Spleen (tissue), 11 donors: Measurements from ENCODE around the gene IFFO2. TPM values are rescaled to one million over a fixed set of nuclear protein-coding genes. Genes with fewer than 3 reads are reported as not detected.

Source experiments
- DNase-seq: peaks from one replicate; pipeline ENCODE4 v3.0.0-alpha.2; 2020
- H3K27ac ChIP-seq, 8 donors: fragments of 200-600 bp; sonication (generic) in 7 of 8; 1 replicate in 4 of 8; 2 replicates in 4 of 8; pipeline versions ENCODE4 v1.5.0 to v1.8.0; 2016 to 2021; ENCODE audit warnings: inconsistent platforms in 4 of 8, mild to moderate bottlenecking in 4 of 8, moderate library complexity in 1 of 8
- H3K27me3 ChIP-seq, 7 donors: fragments of 200-600 bp; sonication (generic) in 6 of 7; replicated peaks in 1 of 7; 1 replicate in 4 of 7; 2 replicates in 3 of 7; pipeline versions ENCODE4 v1.5.0 to v1.8.0; 2016 to 2021; ENCODE audit warnings: inconsistent platforms in 3 of 7, mild to moderate bottlenecking in 1 of 7
- H3K36me3 ChIP-seq, 6 donors: fragments of 200-600 bp; sonication (generic) in 5 of 6; 1 replicate in 4 of 6; 2 replicates in 2 of 6; pipeline versions ENCODE4 v1.5.0 to v1.8.0; 2016 to 2021; ENCODE audit warnings: inconsistent platforms in 2 of 6
- H3K4me1 ChIP-seq, 6 donors: fragments of 200-600 bp; sonication (generic) in 5 of 6; 1 replicate in 3 of 6; 2 replicates in 3 of 6; pipeline versions ENCODE4 v1.5.0 to v1.8.0; 2016 to 2021; ENCODE audit warnings: inconsistent platforms in 3 of 6
- H3K4me3 ChIP-seq, 8 donors: fragments of 200-600 bp; sonication (generic) in 7 of 8; 1 replicate in 4 of 8; 2 replicates in 4 of 8; pipeline versions ENCODE4 v1.5.0 to v1.8.0; 2016 to 2021; ENCODE audit warnings: inconsistent platforms in 4 of 8, mild to moderate bottlenecking in 4 of 8, moderate library complexity in 2 of 8
- H3K9me3 ChIP-seq, 8 donors: fragments of 200-600 bp; sonication (generic) in 7 of 8; 1 replicate in 4 of 8; 2 replicates in 4 of 8; pipeline versions ENCODE4 v1.5.0 to v1.8.0; 2016 to 2021; ENCODE audit warnings: inconsistent platforms in 4 of 8
- POLR2A ChIP-seq, 3 donors: fragments of 450-650 bp; IDR thresholded peaks; one replicate each; pipeline ENCODE4 v1.5.1; 2017; ENCODE audit warnings: antibody characterized with exemption in 3 of 3, mild to moderate bottlenecking in 1 of 3
- POLR2AphosphoS5 ChIP-seq, 3 donors: sonication (generic); formaldehyde crosslinking; IDR thresholded peaks; one replicate each; pipeline ENCODE4 v1.5.1; 2017; ENCODE audit warnings: antibody characterized with exemption in 3 of 3
- WGBS, 5 donors: extraction: QIAGEN DNeasy Blood & Tissue Kit in 3 of 5; methylation state at CpG; one replicate each; pipeline versions ENCODE4 v1.1.5 to v1.1.7; 2013 to 2018; 5-methylcytosine and 5-hydroxymethylcytosine counted together
- intact Hi-C: fragments of 100-400 bp; cut with DNase I; formaldehyde crosslinking; loops from one replicate; pipeline ENCODE4 v1.15.0; 2023; ENCODE audit warnings: low total_unique reads
- polyA plus RNA-seq, 3 donors: library from polyadenylated mRNA; stranded (reverse); fragments of 200-250 nt; gene quantifications; one replicate each; pipeline ENCODE4 v1.2.1, GENCODE V29; 2013
- total RNA-seq, 7 donors: library from RNA; depleted of rRNA in 3 of 7; stranded (reverse); fragments of >200 nt in 3 of 7; fragmentation: NEBNext Ultra II Directional in 4 of 7; extraction: Animal tissue kit (Norgen Biotek cat#: 25700) in 4 of 7; gene quantifications; one replicate each; pipeline versions ENCODE4 v1.1.0 to v1.2.1, GENCODE V29; 2016 to 2021
- TF ChIP-seq, protein P1 (sequence below), 11 experiments: fragments of 200-600 bp in 7 of 11; fragments of 450-650 bp in 4 of 11; sonication (generic) in 4 of 11; IDR thresholded peaks in 8 of 11; conservative IDR thresholded peaks in 3 of 11; 1 replicate in 7 of 11; 2 replicates in 4 of 11; pipeline versions ENCODE4 v1.4.0 to v1.8.0; 2016 to 2021; ENCODE audit warnings: antibody characterized with exemption in 11 of 11, inconsistent platforms in 4 of 11, mild to moderate bottlenecking in 1 of 11
- donor health status: healthy with polysubstance abuse.
- donor health status: DM: no; HTN: no; CAD: no; lungs with moderate emphysema.
- donor health status: DM: no; HTN: no; CAD: no.
- donor health status: Bipolar disorder and iron deficiency.
- donor health status: healthy.
- donor health status: DM: no; HTN: no; CAD: no.
- donor health status: DM: yes; HTN: yes; CAD: no.

Gene IFFO2
- total and polyA plus RNA-seq, 10 donors, result 2.7 to 19.7 (median 14.8) TPM

DNA sequence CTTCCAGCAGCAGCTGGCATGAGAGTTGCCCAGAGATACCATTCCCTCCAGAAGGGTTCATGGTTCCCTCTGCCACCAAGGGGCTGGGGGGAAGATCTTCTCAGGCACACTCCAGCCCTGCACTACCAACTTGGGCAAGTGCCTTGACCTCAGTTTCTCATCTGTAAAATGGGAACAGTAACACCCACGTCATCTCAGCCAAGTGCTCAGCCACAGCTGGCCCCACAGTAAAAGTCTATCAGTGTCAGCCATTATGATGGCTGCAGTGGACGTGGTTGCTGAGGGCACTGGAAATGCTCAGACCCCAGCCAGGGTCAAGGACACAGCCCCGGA, 80.7 kb downstream of the IFFO2 start:
- Histone ChIP-seq H3K27ac (no peak overlapping the region), H3K36me3 (peaks cover 0 to 76% (median 7%) of the 10 kb centered on the region in 6 donors), H3K4me3 (no peak overlapping the region), H3K27me3 (no peaks in the 10 kb centered on the region), H3K4me1 (peaks cover 0 to 7% (median 0%) of the 10 kb centered on the region in 6 donors), H3K9me3 (no peaks in the 10 kb centered on the region)
- intact Hi-C loops, result loop anchor here (2.0 kb wide), 1 partner anchor 279 kb away; no protein-coding TSS in a partner anchor
- DNase-seq, result no peak
- TF ChIP-seq POLR2A (IDR thresholded peaks at IDR 0.05), result no peak
- TF ChIP-seq, protein P1, sequence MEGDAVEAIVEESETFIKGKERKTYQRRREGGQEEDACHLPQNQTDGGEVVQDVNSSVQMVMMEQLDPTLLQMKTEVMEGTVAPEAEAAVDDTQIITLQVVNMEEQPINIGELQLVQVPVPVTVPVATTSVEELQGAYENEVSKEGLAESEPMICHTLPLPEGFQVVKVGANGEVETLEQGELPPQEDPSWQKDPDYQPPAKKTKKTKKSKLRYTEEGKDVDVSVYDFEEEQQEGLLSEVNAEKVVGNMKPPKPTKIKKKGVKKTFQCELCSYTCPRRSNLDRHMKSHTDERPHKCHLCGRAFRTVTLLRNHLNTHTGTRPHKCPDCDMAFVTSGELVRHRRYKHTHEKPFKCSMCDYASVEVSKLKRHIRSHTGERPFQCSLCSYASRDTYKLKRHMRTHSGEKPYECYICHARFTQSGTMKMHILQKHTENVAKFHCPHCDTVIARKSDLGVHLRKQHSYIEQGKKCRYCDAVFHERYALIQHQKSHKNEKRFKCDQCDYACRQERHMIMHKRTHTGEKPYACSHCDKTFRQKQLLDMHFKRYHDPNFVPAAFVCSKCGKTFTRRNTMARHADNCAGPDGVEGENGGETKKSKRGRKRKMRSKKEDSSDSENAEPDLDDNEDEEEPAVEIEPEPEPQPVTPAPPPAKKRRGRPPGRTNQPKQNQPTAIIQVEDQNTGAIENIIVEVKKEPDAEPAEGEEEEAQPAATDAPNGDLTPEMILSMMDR (IDR thresholded peaks at IDR 0.05 in 8 of 11, conservative IDR thresholded peaks at IDR 0.05 in 3 of 11), result no peak
- no peak for TF ChIP-seq POLR2AphosphoS5 (IDR thresholded peaks at IDR 0.05)
- 78 to 94% (median 86%) methylated on average over 3 of the region's 3 CpGs for WGBS, 5 donors

DNA sequence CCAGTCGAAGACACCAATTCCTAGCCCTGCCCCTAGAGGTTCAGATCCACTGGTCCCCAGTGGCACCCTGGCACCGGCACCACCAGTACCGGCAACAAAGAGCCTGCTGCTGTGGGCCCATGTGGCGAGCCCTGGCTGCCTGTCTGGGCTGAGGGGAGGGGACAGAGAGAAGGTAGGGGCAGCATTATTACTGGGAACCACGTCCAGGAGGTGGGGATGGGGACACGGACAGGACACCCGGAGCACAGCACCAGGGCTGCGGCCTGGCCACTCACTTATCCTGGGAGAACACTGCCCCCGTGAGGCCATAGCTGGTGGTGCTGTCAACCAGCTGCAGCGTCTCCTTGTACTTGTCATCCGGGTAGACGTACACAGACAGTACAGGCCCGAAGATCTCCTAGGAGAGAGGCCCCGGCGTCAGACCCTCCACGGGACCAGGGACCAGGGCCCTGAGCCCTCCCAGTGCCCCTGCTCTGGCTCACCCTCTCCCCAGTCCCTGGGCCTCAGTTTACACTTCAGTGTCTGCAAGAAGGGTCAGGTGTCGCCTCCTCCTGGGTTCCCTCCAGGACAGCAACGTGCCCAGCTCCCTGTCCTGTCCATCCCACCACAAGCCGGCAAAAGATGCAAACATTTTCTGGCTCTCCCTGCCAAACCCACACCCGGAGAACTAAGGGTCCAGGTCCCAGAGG, 81.2 kb downstream of the IFFO2 start:
- peaks cover 0 to 74% (median 7%) of the 10 kb centered on the region in 6 donors for H3K36me3 ChIP-seq
- no peaks in the 10 kb centered on the region for H3K9me3 ChIP-seq
- DNase-seq, result peak; percentile 87
- H3K27ac ChIP-seq, result no peak overlapping the region
- H3K27me3 ChIP-seq, result no peaks in the 10 kb centered on the region
- TF ChIP-seq POLR2A (IDR thresholded peaks at IDR 0.05), result no peak
- TF ChIP-seq POLR2AphosphoS5 (IDR thresholded peaks at IDR 0.05), result no peak
- TF ChIP-seq, protein P1 (IDR thresholded peaks at IDR 0.05 in 8 of 11, conservative IDR thresholded peaks at IDR 0.05 in 3 of 11), result peak in 10 of 11 experiments; percentile 46 to 93 (median 84)
- H3K4me1 ChIP-seq, result peaks cover 0 to 7% (median 0%) of the 10 kb centered on the region in 6 donors
- 45 to 60% (median 51%) methylated on average over 7 to 20 of the region's 20 CpGs for WGBS, 5 donors
- no peak overlapping the region for H3K4me3 ChIP-seq
- intact Hi-C loops, result loop anchor here (2.0 kb wide), 1 partner anchor 278 kb away; no protein-coding TSS in a partner anchor

DNA sequence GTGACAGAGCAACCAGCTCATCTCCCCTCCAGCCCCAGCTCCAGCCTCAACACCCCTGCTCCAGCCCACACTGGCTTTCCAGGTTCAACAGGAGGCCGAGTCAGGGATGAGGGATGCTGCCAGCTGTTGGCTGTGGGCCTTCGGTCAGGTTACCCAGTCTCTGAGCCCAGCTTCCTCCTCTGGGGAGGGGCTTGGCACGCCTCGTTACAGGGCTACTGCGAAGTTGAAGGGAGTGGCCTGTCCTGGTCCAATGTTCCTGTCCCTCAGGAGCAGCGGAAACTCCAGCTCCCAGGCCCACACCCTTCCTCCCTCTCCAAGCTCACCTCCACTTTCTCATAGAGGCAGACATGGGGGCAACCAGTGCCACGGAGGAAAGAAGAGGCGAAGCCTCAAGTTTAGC, 81.9 kb downstream of the IFFO2 start:
- peaks cover 0 to 69% (median 7%) of the 10 kb centered on the region in 6 donors for H3K36me3 ChIP-seq
- H3K9me3 ChIP-seq, result no peaks in the 10 kb centered on the region
- no peaks in the 10 kb centered on the region for H3K27me3 ChIP-seq
- no peak overlapping the region for H3K27ac ChIP-seq
- no peak overlapping the region for H3K4me3 ChIP-seq
- WGBS, 5 donors, result 70 to 92% (median 79%) methylated on average over 5 to 8 of the region's 8 CpGs
- no peak for DNase-seq
- peaks cover 0 to 7% (median 0%) of the 10 kb centered on the region in 6 donors for H3K4me1 ChIP-seq
- intact Hi-C loops, result loop anchor here (2.0 kb wide), 1 partner anchor 278 kb away; no protein-coding TSS in a partner anchor
- TF ChIP-seq POLR2A (IDR thresholded peaks at IDR 0.05), result no peak
- no peak for TF ChIP-seq POLR2AphosphoS5 (IDR thresholded peaks at IDR 0.05)
- TF ChIP-seq, protein P1 (IDR thresholded peaks at IDR 0.05 in 8 of 11, conservative IDR thresholded peaks at IDR 0.05 in 3 of 11), result no peak

DNA sequence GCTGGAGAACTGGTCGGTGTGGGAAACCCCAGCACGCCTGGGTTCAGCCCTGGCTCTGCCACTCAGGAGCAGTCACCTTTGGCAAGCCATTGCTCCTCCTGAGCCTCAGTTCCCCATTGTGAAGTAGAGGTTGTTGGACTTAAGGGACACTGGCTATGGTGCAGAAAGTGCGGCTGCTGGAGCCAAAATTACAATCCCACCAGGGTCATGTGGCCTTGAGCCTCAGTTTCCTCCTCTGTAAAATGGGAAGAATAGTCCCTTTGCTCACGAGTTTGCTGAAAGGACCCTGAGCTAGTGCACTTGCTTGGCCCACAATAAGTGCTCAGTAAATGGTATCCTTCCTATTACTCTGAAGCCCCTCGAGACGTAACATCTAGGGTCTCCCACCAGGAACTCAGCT, 82.4 kb downstream of the IFFO2 start:
- Histone ChIP-seq H3K9me3 (no peaks in the 10 kb centered on the region), H3K4me1 (peaks cover 0 to 7% (median 0%) of the 10 kb centered on the region in 6 donors)
- intact Hi-C loops, result loop anchor here (2.0 kb wide), 1 partner anchor 277 kb away; no protein-coding TSS in a partner anchor

More for the DNA sequence above, 82.4 kb downstream of the IFFO2 start:
- DNase-seq, result no peak
- no peak for TF ChIP-seq POLR2AphosphoS5 (IDR thresholded peaks at IDR 0.05)
- TF ChIP-seq POLR2A (IDR thresholded peaks at IDR 0.05), result no peak
- Histone ChIP-seq H3K36me3 (peaks cover 0 to 63% (median 7%) of the 10 kb centered on the region in 6 donors), H3K27ac (no peak overlapping the region), H3K4me3 (no peak overlapping the region), H3K27me3 (no peaks in the 10 kb centered on the region)
- WGBS, 5 donors, result 86 to 96% (median 87%) methylated on average over 5 to 6 of the region's 6 CpGs
